DMS 273 (cell line): ENCODE measurements around the gene TEX53.

Source experiments
- DNase-seq: peaks from one replicate; lab custom pipeline; 2025; ENCODE audit not compliant: unreplicated experiment; lab: John Stamatoyannopoulos, UW

TEX53 gene

DNA sequence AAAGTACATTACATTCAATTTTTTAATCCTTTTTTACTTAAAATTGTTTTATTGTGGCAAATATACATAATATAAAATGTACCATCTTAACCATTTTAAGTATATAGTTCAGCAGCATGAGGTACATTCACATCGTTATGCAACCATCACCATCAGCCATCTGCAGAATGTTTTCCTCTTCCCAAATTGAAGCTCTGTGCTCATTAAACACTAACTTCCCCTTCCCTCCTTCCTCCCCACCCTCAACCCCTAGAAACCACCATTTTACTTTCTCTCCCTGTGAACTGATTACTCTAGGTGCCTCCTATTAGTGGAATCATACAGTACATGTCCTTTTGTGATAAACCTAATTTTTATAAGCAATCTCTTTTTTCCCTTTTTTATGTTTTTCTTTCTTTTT, 15.6 kb downstream of the TEX53 start:
- DNase-seq, result no peak

GRCh38 chr9:114638404-114638803, 19.2 kb downstream of the TEX53 start:
- no peak for DNase-seq

DNA sequence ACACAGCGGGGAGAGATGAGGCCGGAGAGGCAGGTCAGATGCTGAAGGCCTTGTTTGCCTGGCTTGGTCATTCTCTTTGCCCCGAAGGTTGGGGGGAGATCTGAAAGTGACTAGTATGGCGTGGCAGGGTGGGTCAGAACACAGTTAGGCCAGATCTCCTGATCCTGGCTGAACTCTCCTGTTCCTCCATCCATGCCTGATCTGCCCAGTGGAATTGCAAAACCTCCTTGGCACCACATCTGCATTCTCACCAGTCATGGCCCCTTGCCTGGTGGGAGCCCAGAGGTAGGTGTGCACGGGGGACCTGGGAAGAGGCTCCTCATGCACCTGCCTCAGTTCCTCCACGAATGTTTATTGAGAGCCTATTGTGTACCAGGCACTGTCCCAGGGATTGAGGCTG, 23.2 kb downstream of the TEX53 start:
- DNase-seq, result no peak

DNA sequence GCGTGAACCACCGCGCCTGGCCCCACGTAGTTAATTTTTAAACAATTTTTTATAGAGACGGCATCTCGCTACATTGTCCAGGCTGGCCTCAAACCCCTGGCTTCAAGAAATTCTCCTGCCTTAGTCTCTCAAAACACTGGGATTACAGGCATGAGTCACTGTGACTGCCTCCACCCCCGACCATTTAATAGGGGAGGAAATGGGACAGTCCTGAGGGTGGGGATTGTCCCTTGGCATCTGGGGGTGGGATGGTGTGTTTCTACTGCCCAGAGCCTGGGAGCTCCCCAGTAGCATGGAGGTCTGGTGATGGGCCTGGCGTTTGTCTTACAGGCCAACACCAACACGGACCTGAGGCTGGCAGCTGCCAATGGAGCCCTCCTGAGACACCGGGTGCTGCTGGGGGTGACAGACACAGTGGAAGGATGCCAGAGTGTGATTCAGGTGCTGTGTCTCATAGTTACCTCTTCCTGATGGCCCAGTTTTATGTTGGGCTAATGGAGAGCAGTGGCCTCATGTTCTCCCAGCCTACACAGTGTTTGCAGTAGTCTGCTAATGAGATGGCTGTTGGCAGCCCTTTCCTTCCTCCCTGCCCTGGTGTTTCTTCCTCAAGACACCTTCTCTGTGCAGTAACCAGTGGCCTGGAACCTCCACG, 24.0 kb downstream of the TEX53 start:
- DNase-seq, result no peak

DNA sequence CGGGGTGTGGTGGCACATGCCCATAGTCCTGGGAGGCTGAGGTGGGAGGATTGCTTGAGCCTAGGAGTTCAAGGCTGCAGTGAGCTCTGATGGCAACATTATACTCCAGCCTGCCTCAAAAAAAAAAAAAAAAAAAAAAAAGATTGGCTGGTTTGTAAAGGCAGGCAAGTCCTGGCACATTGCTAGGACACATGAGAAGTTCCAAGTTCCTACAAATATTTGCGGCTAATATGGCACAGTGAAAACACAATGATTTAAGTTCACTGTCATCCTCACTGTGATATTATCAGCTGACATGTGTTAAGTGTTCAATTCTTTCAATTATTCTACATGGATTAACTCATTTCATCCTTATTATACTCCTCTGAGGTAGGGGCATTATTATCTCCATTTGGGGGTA, 26.4 kb downstream of the TEX53 start:
- no peak for DNase-seq

DNA sequence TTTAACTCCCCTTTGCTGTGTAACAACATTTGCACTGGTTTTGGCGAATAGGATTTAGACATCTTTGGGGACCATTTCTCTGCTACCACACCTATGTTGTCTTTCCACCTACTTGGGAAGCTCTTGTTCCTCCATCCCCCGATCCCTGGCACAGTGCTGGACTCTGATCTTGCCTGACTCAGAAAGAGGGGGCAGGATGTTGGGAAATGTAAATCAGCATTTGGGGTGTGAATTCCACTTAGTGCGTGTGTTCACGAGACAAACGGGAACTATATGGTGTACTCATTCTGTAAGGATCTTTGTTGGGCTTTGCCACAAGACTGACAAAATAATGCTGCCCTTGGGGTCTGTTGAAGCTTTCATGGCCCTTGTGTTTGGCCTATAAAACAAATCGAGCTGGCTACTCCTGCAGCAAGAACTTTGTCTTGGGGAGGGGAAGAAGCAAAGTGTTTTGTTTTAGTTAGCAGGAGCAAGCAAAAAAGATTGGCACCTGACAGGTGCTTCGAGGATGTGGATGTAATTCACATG, 28.0 kb downstream of the TEX53 start:
- DNase-seq, result no peak

DNA sequence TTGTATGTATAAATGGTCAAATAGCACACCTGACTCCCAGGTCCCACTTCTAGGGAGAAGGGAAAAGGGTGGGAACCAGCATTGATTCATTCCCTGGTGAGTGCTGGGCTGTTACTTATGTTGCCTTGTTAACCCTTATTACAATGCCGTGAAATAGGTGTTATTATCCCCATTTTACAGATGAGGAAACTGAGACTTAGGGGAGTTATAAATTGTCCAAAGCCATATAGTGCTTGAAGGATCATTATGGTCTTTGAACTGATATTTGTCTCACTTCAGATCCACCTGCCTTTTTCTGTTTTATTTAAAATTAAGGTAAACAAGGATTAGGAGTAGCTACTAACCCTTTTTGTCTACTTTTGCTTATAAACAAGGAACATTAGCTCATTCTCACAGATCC, 30.1 kb downstream of the TEX53 start:
- no peak for DNase-seq

- DNase-seq, result no peak
Observed at GRCh38 chr9:114626415-114627020, 31.1 kb downstream of the TEX53 start.

DNA sequence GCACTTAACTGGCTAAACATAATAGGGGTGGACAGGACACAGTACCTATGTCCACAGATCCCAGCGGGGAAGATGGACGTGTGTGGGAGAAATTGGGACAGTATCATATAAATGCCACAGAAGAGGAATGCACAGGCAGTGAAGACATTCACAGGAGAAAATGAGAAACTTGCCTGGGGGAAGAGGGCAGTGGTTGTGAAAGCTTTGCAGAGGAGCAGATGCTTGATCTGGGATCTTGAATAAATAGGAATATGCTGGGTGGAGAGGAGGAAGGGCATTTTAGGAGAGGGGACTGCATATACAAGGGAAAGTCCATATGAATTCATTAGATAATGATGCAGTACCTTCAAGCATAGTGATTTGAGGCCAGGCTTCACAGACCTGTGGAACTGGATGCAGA, 32.9 kb downstream of the TEX53 start:
- DNase-seq, result no peak

- peak; percentile 25 for DNase-seq
Observed at GRCh38 chr9:114621975-114622609, 35.5 kb downstream of the TEX53 start.

DNA sequence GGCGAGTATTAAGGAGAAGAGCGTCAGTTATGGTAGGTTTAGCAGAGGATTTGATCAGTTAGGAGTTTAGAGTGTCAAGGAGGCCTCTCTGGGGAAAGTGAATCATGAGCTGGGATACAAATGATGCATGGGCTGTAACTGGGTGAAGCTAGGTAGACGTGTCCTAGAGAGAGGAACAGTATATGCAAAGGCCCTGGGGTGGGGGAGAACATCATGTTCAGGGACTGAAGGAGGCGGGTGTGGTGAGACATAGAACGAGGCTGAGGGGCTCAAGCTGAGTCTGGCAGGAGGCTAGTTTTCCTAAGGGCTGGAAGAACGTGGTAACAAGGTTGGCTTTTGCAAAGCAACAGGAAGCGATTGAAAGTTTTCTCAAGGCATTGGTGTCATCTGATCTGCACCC, 36.0 kb downstream of the TEX53 start:
- no peak for DNase-seq

DNA sequence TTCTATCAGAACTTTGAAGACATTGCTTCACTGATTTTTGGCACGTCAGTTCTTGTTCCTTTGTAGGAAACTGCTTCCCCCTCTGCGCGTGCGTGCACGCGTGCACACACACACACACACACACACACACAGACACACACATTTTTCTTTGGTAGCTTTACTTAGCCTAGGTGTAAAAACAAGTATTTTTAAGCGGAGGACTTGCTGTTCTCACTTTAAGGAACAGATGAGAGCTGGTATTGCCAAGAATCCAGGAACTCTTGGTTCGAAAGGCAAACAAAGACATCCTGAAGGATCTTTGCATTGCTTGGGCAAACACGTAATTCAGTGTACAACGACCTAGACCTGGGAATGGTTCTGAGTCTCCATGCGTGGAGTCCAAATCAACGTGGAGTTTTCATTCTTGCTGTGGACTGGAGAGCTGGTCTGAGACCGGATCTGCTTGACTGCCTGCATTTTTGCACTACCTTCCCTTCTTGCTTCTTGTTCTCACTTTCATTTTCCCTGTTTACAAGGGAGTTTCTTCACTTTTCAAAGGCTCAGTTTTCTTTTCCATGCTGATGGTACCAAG, 38.3 kb downstream of the TEX53 start:
- no peak for DNase-seq

DNA sequence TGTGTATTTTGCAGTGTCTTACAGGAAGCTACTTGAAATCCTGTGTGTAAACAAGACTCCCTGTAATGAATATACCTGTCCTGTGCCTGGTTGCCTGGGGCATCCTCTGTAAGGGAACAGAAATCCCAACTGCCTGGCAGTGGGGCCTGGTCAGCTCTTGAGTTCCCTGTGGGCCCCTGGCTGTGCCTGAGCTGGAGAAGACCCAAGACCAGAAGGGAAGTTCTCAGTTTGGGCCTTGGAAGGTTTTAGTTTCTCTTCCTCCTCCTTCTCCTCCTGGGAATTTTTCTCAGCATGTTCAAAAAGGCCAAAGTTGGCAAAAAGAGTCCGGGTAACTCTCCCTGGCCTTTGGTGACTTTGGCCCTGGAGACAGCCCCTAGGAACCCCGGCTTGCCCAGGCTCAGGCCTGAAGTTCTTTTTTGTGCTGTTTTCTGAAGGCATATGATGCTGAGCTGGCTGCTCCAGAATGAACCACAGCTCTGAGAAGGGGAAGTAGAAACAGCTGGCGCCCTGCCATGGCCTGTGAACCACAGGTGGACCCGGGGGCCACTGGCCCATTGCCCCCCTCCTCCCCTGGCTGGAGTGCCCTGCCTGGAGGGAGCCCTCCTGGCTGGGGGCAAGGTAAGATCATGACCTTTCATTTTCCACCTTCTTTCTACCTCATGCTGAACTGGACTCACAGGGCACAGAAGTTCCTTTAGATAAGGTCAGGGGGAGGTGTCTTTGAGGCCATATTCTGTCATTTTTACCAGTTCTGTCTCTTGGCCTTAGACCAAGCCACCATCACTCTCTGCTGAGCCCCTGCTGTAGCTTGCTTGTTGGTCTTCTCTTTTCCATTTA, 40.7 kb downstream of the TEX53 start:
- DNase-seq, result peak; percentile 5

DNA sequence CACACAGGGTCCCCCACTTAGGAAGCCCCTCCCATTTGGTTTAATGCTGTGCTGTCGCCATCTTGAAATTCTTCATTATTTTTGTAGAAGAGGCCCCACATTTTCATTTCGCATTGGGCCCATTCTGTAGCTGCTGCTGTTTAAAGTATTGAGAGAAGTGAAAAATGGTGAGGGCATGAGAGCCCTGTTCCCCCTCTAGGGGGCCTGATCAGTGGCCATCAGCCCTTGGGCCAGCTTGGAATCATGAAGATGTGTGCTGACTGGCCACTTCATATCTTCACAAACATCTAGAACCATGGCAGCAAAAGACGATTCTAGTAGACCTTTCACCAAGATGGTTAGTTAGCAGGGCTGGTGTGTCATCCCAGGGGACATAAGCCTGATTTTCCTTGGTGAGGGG, 43.2 kb downstream of the TEX53 start:
- DNase-seq, result no peak

DNA sequence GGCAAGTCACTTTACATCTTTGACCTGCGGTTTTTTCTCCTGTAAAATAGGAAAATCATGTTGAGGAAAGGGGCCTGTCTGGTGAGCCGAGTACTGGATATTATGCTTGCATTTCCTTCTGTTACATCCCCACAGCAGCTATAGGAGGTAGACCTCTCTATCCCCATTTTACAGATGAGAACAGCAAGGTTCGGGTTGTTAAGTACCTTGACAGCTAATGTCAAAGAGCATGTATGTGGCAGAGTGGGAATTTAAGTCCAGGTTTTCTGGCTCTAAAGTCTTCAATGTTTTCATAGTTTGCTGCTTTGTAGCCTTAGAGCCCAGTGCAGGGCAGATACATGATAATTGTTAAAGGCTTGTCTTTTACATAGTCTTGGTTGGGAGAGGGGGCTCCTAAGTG, 43.7 kb downstream of the TEX53 start:
- DNase-seq, result no peak

GRCh38 chr9:114613087-114613486, 44.5 kb downstream of the TEX53 start:
- no peak for DNase-seq

DNA sequence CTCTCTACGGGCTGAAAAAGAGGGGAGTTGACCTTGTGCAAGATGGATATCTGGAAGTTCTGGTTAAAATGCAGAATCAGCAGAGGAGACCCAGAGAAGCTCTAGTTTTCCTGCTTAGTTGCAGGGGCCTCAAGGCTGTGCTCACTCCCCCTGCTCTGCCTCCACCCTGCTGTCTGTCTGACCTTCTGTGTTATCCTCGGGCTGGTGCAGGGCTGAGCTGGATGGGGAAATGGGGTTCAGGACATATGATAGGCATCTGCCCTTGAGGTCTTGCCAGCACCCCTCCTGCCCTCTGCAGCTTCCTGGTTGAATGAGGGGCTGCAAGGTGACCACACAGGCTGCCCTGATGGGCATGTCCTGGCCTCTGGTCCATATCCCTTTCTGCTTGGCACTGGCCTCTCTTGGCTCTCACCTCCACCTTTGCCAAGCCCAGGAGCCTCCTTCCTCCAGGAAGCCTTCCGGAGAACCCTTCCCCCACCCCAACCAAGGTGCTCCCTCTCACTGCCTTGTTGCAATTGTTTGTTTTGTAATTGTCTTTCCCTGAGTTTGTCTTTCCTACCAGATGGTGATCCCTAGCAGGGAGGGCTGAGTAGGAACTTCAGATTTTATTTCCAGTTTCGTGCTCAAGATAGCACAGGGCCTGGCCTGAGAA, 45.2 kb downstream of the TEX53 start:
- peak; percentile 15 for DNase-seq

- peak; percentile 82 for DNase-seq
Observed at GRCh38 chr9:114611516-114612271, 45.9 kb downstream of the TEX53 start.

- DNase-seq, result no peak
Observed at GRCh38 chr9:114608525-114608796, 49.1 kb downstream of the TEX53 start.
